Endothelial cell of umbilical vein (primary cell): ENCODE results near the gene CBLL1.

Experiments used
- CTCF ChIP-seq, 2 donors: IDR thresholded peaks; 1 replicate in 1 of 2; 2 replicates in 1 of 2; pipeline ENCODE4 v1.5.1; 2011; ENCODE audit warnings: low read length in 2 of 2, mild to moderate bottlenecking in 2 of 2, moderate library complexity in 2 of 2, control low read depth in 1 of 2, inconsistent platforms in 1 of 2, low read depth in 1 of 2; ENCODE audit not compliant: insufficient read depth in 1 of 2; ENCODE audit errors: extremely low read depth in 1 of 2
- EZH2 ChIP-seq: IDR thresholded peaks from 2 replicates; pipeline ENCODE4 v1.6.1; 2012; ENCODE audit warnings: borderline replicate concordance, low read depth, mild to moderate bottlenecking, moderate library complexity, low read length, inconsistent platforms; ENCODE audit not compliant: severe bottlenecking
- POLR2AphosphoS5 ChIP-seq: IDR thresholded peaks from 2 replicates; pipeline ENCODE4 v1.6.1; 2012; ENCODE audit warnings: low read depth, mild to moderate bottlenecking, control low read depth, low read length, moderate library complexity; ENCODE audit not compliant: insufficient read depth

DNA sequence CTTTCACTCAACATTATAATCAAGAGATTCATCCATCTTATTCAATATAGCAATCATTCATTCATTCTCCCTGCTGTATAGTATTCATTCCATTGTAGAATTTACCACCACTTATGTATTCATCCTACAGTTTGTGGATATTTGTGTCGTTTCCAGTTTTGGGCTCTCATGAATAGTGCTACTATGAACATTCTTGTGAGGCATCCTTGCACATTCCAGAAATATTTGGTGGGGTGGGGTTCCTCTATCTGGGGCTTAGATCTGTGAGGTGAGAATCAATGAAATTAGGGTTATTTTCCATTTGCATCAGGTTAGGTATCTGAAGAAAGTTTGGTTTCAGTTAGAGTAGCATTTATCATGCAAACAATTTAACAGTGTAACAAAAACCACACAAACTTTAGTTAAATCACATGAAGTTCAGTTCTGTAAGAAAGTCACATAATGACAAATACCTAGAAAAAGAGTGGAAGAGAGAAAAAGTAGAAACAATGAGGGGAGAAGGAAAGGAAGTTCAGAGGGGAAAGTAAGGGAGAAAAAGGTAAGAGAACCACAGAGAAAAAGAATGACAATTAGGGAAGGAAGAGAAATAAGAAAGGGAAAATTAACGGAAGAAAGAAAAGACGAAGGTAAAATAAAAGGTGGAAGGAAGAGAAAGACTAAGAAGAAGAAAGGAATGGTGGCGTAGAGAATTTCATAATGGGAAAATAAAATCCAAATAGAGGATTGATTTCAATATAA, 25.3 kb upstream of the CBLL1 start:
- no peak for TF ChIP-seq EZH2
- no peak for TF ChIP-seq CTCF (IDR thresholded peaks at IDR 0.05; ENCODE audit: extremely low read depth in 1 of 2, insufficient read depth in 1 of 2, low read depth in 1 of 2, low read length in 2 of 2)
- no peak for TF ChIP-seq POLR2AphosphoS5
